Colon (tissue), 2 donors: Measurements from ENCODE around the gene LMNTD2.

ENCODE experiments used
- FAIRE-seq: peaks from 2 replicates; lab custom pipeline; 2012; peaks lifted over from hg19 to GRCh38; lab: Jason Lieb, UNC
- donor health status: control.
- donor health status: control.

The LMNTD2 gene

GRCh38 chr11:560305-561147 lies at the start of gene LMNTD2, which contains the start of gene RASSF7:
LMNTD2 (minus strand) TSS chr11:560738; CDS start chr11:560716, 22 bp downstream.
RASSF7 (plus strand) TSS chr11:560970; CDS start chr11:561769, 799 bp downstream.
- no peak for FAIRE-seq

GRCh38 chr11:609341-609811 lies 48.8 kb upstream of the LMNTD2 start:
- no peak for FAIRE-seq

- no peak for FAIRE-seq
Observed at GRCh38 chr11:608791-609251, 48.3 kb upstream of the LMNTD2 start.

GRCh38 chr11:607971-608659 lies 47.6 kb upstream of the LMNTD2 start:
- FAIRE-seq, result no peak

GRCh38 chr11:607020-607780 lies 46.7 kb upstream of the LMNTD2 start:
- FAIRE-seq, result no peak

- no peak for FAIRE-seq
Observed at GRCh38 chr11:606245-606644, 45.7 kb upstream of the LMNTD2 start.

- FAIRE-seq, result no peak
Observed at GRCh38 chr11:605286-606129, 45.0 kb upstream of the LMNTD2 start.

GRCh38 chr11:603154-603553 lies 42.6 kb upstream of the LMNTD2 start:
- no peak for FAIRE-seq

GRCh38 chr11:601573-602245 lies 41.2 kb upstream of the LMNTD2 start:
- no peak for FAIRE-seq

GRCh38 chr11:598005-598680 lies 37.6 kb upstream of the LMNTD2 start:
- no peak for FAIRE-seq

- FAIRE-seq, result no peak
Observed at GRCh38 chr11:597166-597725, 36.7 kb upstream of the LMNTD2 start.

- FAIRE-seq, result no peak
Observed at GRCh38 chr11:596374-596773, 35.8 kb upstream of the LMNTD2 start.

- FAIRE-seq, result no peak
Observed at GRCh38 chr11:595400-595799, 34.9 kb upstream of the LMNTD2 start.

GRCh38 chr11:593347-593746 lies 32.8 kb upstream of the LMNTD2 start:
- no peak for FAIRE-seq

- no peak for FAIRE-seq
Observed at GRCh38 chr11:592918-593317, 32.4 kb upstream of the LMNTD2 start.

GRCh38 chr11:592501-592900 lies 32.0 kb upstream of the LMNTD2 start:
- FAIRE-seq, result no peak

- FAIRE-seq, result no peak
Observed at GRCh38 chr11:590997-591396, 30.5 kb upstream of the LMNTD2 start.

GRCh38 chr11:589798-590197 lies 29.3 kb upstream of the LMNTD2 start:
- no peak for FAIRE-seq

- FAIRE-seq, result no peak
Observed at GRCh38 chr11:587978-588380, 27.4 kb upstream of the LMNTD2 start.

- no peak for FAIRE-seq
Observed at GRCh38 chr11:587546-587945, 27.0 kb upstream of the LMNTD2 start.
